Left ventricle myocardium inferior (tissue), 1 donor: ENCODE measurements around the gene PRAMEF20. TPM values are rescaled to one million over a fixed set of nuclear protein-coding genes. Genes with fewer than 3 reads are reported as not detected.
"Not testable (repeated sequence)": the region's sequence is repeated elsewhere in the genome, so short reads cannot be mapped to it uniquely, and the experiment has no call there.

Experiments used
- DNase-seq: peaks from one replicate; pipeline ENCODE4 v3.0.0-alpha.2; 2020
- H3K27ac ChIP-seq: fragments of 200-600 bp; replicated peaks from 2 replicates; pipeline ENCODE4 v1.8.0; 2021
- H3K27me3 ChIP-seq: fragments of 200-600 bp; 2 replicates; pipeline ENCODE4 v1.8.0; 2021; ENCODE audit warnings: low read depth
- H3K36me3 ChIP-seq: fragments of 200-600 bp; 2 replicates; pipeline ENCODE4 v1.8.0; 2021
- H3K4me1 ChIP-seq: fragments of 200-600 bp; 2 replicates; pipeline ENCODE4 v1.8.0; 2021
- H3K4me3 ChIP-seq: fragments of 200-600 bp; 2 replicates; pipeline ENCODE4 v1.8.0; 2021; ENCODE audit warnings: mild to moderate bottlenecking, moderate library complexity
- H3K9me3 ChIP-seq: fragments of 200-600 bp; replicated peaks from 2 replicates; pipeline ENCODE4 v1.8.0; 2021
- CTCF ChIP-seq: fragments of 200-600 bp; IDR thresholded peaks from 2 replicates; pipeline ENCODE4 v1.8.0; 2021; ENCODE audit warnings: antibody characterized with exemption, mild to moderate bottlenecking, borderline replicate concordance
- intact Hi-C: fragments of 100-400 bp; cut with micrococcal nuclease; formaldehyde crosslinking; loops from one replicate; pipeline ENCODE4 v1.11.0; 2022
- total RNA-seq: library from RNA; stranded (reverse); fragmentation: NEBNext Ultra II Directional; extraction: Animal tissue kit (Norgen Biotek cat#: 25700); gene quantifications from one replicate; pipeline ENCODE4 v1.2.1, GENCODE V29; 2021
- donor health status: DM: no; HTN: yes; CAD: no; lungs with severe emphysema.

The PRAMEF20 gene
- total RNA-seq, 1 donor from 2014 or later: not detected

DNA sequence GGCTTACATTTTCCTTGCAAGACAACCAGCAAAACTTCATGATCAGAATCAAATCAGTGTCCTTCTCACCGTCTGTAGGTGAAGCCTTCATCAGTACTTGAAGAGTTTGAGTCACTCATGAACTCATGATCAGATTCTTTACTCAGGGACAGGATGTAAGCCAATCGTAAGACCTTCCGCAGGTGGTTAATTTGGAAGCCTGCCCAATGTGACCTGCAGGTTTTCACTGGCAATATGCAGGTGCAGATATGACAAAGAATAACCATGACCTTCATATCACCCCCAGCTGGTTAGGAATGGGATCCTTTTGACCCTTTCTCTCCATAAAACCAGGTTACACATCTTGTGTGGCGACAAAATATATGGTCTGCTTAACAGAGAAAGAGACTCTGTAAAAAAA, 2.4 kb upstream of the PRAMEF20 start:
- peaks cover 5% of the 10 kb centered on the region for H3K9me3 ChIP-seq
- no peak for DNase-seq
- H3K36me3 ChIP-seq: no peaks in the 10 kb centered on the region
- TF ChIP-seq CTCF: no peak
- no peak overlapping the region for H3K4me3 ChIP-seq
- intact Hi-C loops: no loop called here
- H3K27ac ChIP-seq: no peak overlapping the region
- peaks cover 43% of the 10 kb centered on the region for H3K27me3 ChIP-seq
- no peaks in the 10 kb centered on the region for H3K4me1 ChIP-seq

- Histone ChIP-seq H3K36me3 (no peaks in the 10 kb centered on the region), H3K9me3 (peaks cover 10% of the 10 kb centered on the region), H3K27me3 (peaks cover 36% of the 10 kb centered on the region), H3K4me3 (no peak overlapping the region), H3K27ac (no peak overlapping the region), H3K4me1 (peaks cover 4% of the 10 kb centered on the region)
- DNase-seq: no peak
- intact Hi-C loops: no loop called here
- no peak for TF ChIP-seq CTCF
Measured at GRCh38 chr1:13430495-13430894, 20.2 kb downstream of the PRAMEF20 start.

DNA sequence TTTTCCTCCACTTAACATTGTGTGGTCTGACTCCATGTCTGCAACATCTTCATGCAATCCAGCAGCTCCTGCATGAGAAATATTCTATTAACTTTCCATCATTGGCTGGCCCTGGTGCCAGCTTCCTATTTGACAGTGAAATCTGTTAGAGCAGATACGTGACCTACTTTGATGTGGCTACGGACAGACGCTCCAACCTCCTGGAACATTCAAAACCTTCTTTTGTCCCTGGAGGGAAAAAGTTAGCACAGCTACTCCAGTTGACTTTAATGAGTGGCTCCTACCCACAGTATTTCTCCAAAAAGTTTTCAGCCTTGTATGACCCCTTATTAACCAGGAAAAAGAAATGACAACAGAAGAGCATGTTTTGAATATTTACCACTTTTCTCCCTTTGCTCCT, 22.0 kb downstream of the PRAMEF20 start:
- DNase-seq: no peak
- Histone ChIP-seq H3K9me3 (peaks cover 10% of the 10 kb centered on the region), H3K4me1 (peaks cover 6% of the 10 kb centered on the region), H3K27ac (no peak overlapping the region), H3K4me3 (no peak overlapping the region), H3K36me3 (no peaks in the 10 kb centered on the region), H3K27me3 (peaks cover 35% of the 10 kb centered on the region)
- no peak for TF ChIP-seq CTCF
- intact Hi-C loops: no loop called here

DNA sequence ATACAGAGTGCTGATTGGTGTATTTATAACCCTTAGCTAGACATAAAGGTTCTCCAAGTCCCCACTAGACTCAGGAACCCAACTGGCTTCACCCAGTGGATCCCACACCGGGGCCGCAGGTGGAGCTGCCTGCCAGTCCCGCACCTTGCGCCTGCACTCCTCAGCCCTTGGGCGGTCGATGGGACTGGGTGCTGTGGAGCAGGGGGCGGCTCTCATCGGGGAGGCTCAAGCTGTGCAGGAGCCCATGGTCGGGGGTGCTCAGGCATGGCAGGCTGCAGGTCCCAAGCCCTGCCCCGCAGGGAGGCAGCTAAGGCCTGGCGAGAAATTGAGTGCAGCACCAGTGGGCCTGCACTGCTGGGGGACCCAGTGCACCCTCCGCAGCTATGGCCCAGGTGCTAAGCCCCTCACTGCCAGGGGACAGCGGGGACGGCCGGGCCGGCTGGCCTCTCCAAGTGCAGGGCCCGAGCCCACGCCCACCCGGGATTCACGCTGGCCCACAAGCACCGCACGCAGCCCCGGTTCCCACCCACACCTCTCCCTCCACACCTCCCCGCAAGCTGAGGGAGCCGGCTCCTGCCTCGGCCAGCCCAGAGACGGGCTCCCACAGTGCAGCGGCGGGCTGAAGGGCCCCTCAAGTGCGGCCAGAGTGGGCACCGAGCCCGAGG, 23.6 kb downstream of the PRAMEF20 start:
- H3K4me3 ChIP-seq, intact Hi-C loops, H3K27ac ChIP-seq, DNase-seq, H3K4me1 ChIP-seq, H3K36me3 ChIP-seq: not testable (repeated sequence)
- H3K27me3 ChIP-seq: peaks cover 31% of the 10 kb centered on the region
- H3K9me3 ChIP-seq: peaks cover 10% of the 10 kb centered on the region

GRCh38 chr1:13435458-13435857, 25.2 kb downstream of the PRAMEF20 start:
- Histone ChIP-seq H3K4me1 (peaks cover 6% of the 10 kb centered on the region), H3K27ac (no peak overlapping the region), H3K4me3 (no peak overlapping the region), H3K27me3 (peaks cover 28% of the 10 kb centered on the region), H3K9me3 (peaks cover 2% of the 10 kb centered on the region), H3K36me3 (no peaks in the 10 kb centered on the region)
- intact Hi-C loops: no loop called here
- no peak for TF ChIP-seq CTCF
- no peak for DNase-seq

DNA sequence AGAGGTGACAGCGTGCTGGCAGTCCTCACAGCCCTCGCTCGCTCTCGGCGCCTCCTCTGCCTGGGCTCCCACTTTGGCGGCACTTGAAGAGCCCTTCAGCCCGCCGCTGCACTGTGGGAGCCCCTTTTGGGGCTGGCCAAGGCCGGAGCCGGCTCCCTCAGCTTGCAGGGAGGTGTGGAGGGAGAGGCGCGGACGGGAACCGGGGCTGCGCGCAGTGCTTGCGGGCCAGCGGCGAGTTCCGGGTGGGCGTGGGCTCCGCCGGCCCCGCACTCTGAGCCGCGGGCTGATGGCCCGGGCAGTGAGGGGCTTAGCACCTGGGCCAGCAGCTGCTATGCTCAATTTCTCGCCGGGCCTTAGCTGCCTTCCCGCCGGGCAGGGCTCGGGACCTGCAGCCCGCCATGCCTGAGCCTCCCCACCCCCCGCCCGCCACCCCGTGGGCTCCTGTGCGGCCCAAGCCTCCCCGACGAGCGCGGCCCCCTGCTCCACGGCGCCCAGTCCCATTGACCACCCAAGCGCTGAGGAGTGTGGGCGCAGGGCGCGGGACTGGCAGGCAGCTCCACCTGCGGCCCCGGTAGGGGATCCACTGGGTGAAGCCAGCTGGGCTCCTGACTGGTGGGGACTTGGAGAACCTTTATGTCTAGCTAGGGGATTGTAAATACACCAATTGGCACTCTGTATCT, 29.0 kb downstream of the PRAMEF20 start:
- H3K27ac ChIP-seq, intact Hi-C loops, DNase-seq, H3K4me3 ChIP-seq, H3K27me3 ChIP-seq, H3K4me1 ChIP-seq, H3K9me3 ChIP-seq, H3K36me3 ChIP-seq: not testable (repeated sequence)
